NCI-H2107 (cell line): ENCODE data around the gene NIPAL3.
"Not testable (repeated sequence)": the region's sequence is repeated elsewhere in the genome, so short reads cannot be mapped to it uniquely, and the experiment has no call there.

Experiments
- DNase-seq: peaks from one replicate; lab custom pipeline; 2025; lab: John Stamatoyannopoulos, UW

NIPAL3 gene

GRCh38 chr1:24490101-24490781 is 74.6 kb downstream of the NIPAL3 start:
- DNase-seq, result no peak

GRCh38 chr1:24491577-24492360 is 76.2 kb downstream of the NIPAL3 start:
- no peak for DNase-seq

GRCh38 chr1:24492935-24493334 is 77.3 kb downstream of the NIPAL3 start:
- DNase-seq, result not testable (repeated sequence)

- no peak for DNase-seq
Measured at GRCh38 chr1:24493785-24494184, 78.2 kb downstream of the NIPAL3 start.

- DNase-seq, result no peak
Measured at GRCh38 chr1:24498589-24498988, 83.0 kb downstream of the NIPAL3 start.

- DNase-seq, result no peak
Measured at GRCh38 chr1:24500448-24501048, 84.9 kb downstream of the NIPAL3 start.

GRCh38 chr1:24501371-24502064 is 85.9 kb downstream of the NIPAL3 start:
- no peak for DNase-seq

- no peak for DNase-seq
Measured at GRCh38 chr1:24502065-24502708, 86.6 kb downstream of the NIPAL3 start.

- peak; percentile 86 for DNase-seq
Measured at GRCh38 chr1:24502709-24503058, 87.1 kb downstream of the NIPAL3 start, which contains the start of gene RCAN3. RCAN3 (plus strand) TSS chr1:24502836; CDS start chr1:24514373, 11,537 bp downstream.

GRCh38 chr1:24503059-24503751 is 87.6 kb downstream of the NIPAL3 start:
- DNase-seq, result no peak

GRCh38 chr1:24503870-24504523 is 88.4 kb downstream of the NIPAL3 start:
- DNase-seq, result no peak

GRCh38 chr1:24504560-24504959 is 89.0 kb downstream of the NIPAL3 start:
- DNase-seq, result no peak

GRCh38 chr1:24505816-24506215 is 90.2 kb downstream of the NIPAL3 start:
- no peak for DNase-seq

- DNase-seq, result no peak
Measured at GRCh38 chr1:24506691-24507381, 91.2 kb downstream of the NIPAL3 start.

GRCh38 chr1:24507405-24507804 is 91.8 kb downstream of the NIPAL3 start:
- DNase-seq, result no peak

GRCh38 chr1:24508911-24509310 is 93.3 kb downstream of the NIPAL3 start:
- DNase-seq, result no peak

- no peak for DNase-seq
Measured at GRCh38 chr1:24513706-24514105, 98.1 kb downstream of the NIPAL3 start.

GRCh38 chr1:24514946-24515345 is 99.3 kb downstream of the NIPAL3 start:
- no peak for DNase-seq

GRCh38 chr1:24515671-24516209 is 100.1 kb downstream of the NIPAL3 start:
- DNase-seq, result not testable (repeated sequence)

GRCh38 chr1:24516506-24516905 is 100.9 kb downstream of the NIPAL3 start:
- no peak for DNase-seq
